T47D (cell line): Measurements from ENCODE around the gene GPC6.
A peak's percentile ranks its signal among the peaks of the same experiment; 100 is the strongest.
"Not testable (repeated sequence)": the region's sequence is repeated elsewhere in the genome, so short reads cannot be mapped to it uniquely, and the experiment has no call there.

ENCODE experiments used
- DNase-seq, 2 experiments: peaks; one replicate each; pipeline versions ENCODE4 v3.0.0 to v3.0.0-alpha.2; 2011 to 2012; ENCODE audit warnings: low read depth in 1 of 2, low spot score in 1 of 2
- JUND ChIP-seq: IDR thresholded peaks from 2 replicates; pipeline ENCODE4 v1.6.1; 2012; ENCODE audit warnings: low read depth
- in situ Hi-C: cut with HindIII; loops from 2 replicates; pipeline ENCODE4 v1.10.0; 2016; ENCODE audit warnings: low sequenced_read_pairs, low pct_unique_long_range_greater_than_20kb

GPC6 gene

DNA sequence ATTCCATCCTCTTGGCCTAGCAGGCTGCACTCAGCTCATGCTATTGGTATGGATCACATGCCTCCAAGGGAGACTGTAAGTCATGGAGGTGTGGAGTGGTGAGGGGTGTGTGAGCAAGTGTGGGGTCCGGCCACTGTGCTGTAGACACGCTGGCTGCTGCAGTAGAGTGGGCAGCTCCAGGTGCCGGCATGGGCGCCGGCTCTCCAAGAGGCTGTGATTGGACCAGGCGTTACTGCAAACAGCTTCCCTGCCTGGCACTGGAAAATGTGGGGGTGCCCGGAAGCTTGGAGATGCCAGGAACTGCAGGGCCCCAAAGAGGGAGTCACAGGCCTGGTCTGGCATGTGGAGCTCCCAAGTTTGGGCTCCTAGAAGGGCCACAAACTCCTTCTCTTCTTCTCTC lies 245.7 kb downstream of the GPC6 start:
- in situ Hi-C loops = no loop called here
- no peak for DNase-seq
- TF ChIP-seq JUND = no peak

DNA sequence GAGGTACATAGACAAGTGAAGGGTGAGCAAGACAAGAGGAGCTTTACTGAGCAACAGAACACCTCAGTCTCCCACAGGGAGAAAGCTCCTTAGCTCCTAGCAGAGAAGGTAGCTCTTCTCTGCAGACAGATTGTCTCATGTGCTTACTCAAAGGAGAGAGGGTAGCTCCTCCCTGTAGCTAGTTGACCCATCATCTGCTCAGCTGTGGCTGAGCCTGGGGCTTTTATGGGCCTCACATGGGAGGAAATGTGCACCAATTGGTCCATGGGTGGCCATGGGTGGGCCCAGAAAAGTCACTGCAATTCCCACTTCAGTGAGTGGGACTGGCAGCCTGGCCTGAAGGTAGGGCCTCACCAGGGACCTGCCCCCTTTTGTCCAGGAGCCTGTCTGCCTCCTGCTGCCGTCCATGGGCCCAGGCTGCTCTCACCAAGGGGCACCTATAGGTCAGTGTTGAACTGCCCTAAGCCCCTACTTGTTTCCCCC lies 246.2 kb downstream of the GPC6 start:
- no peak for TF ChIP-seq JUND
- in situ Hi-C loops = no loop called here
- DNase-seq = no peak

GRCh38 chr13:93473441-93474270 lies 247.0 kb downstream of the GPC6 start:
- TF ChIP-seq JUND = no peak
- DNase-seq = no peak
- in situ Hi-C loops = no loop called here

DNA sequence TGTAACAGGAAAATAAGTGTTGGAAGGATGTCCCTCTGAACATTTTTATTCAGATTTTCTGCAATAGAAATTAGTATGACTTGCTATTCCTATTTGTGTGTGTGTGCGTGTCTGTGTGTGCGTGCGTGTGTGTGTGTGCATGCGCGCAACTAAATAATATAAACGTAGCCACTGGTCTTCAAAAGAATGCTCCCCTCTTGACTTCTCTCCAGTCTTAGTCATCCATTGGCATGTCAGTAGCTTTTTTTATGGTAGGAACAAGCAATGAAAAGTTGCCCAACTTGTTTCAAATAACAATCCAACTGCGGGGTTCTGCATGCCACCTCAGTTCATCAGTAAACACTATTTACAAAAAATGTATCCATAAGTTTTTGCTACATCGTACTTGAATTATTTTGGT lies 249.6 kb downstream of the GPC6 start:
- DNase-seq = peak; percentile 15 to 71
- no peak for TF ChIP-seq JUND
- in situ Hi-C loops = no loop called here

- DNase-seq = no peak
- TF ChIP-seq JUND = no peak
- in situ Hi-C loops = no loop called here
Observed at GRCh38 chr13:93477238-93477637, 250.6 kb downstream of the GPC6 start.

DNA sequence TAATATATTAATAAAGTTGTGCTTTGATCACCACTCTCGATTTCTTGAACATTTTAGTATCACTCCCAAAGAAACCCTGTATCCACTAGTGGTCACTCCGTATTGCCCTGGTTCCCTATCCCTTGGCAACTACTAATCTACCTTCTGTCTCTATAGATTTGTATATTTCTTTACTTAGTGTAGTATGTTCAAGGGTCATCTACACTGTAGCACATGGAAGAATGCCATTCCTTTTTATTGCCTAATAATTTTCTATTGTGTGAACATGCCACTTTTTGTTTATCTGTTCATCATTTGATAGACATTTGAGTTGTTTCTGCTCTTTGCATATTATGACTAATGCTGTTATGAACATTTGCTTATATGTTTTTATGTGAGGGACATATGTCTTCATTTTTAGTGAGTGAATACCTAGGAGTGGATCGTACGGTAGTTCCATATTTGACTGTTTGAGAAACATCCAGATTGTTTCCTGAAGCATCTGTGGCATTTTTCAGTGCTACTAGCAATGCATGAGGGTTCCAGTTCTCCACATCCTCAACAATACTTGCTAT lies 254.0 kb downstream of the GPC6 start:
- in situ Hi-C loops = no loop called here
- DNase-seq = no peak
- TF ChIP-seq JUND = no peak

DNA sequence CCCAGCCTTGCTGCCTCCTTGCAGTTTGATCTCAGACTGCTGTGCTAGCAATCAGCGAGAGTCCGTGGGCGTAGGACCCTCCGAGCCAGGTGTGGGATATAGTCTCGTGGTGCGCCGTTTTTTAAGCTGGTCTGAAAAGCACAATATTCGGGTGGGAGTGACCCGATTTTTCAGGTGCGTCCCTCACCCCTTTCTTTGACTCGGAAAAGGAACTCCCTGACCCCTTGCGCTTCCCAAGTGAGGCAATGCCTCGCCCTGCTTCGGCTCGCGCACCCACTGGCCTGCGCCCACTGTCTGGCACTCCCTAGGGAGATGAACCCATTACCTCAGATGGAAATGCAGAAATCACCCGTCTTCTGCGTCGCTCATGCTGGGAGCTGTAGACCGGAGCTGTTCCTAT lies 269.5 kb downstream of the GPC6 start:
- in situ Hi-C loops, DNase-seq: not testable (repeated sequence)

DNA sequence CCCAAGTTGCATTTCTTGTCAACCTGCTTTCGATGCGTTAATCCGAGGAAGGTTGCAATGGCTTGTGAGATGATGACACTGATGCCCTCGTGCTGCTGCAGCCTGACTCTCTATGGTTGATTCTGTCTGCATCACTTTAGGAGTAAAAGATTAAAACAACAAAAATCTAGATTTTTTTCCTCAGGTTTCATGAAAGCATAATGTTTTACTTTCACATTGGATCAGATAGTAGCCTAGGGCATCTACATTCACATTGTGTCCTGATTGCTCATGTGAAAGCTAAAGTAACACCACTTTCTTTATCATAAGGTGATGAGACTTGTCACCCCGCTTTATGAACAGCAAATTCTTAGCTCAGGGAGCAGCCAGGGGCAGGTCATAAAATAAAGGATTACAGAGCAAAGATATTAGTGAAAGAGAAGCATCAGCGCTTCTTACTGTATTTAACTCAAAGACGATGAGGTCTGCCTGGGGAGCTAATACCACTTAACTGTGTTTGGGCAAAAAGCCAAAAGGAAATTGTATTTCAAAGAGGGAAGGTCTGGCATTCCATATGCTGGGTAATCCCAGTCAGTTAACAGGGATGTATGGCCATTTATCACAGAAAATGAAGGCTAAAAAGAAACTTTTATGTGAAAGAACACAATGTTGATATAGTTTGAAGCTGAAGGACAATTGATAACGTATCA lies 270.5 kb downstream of the GPC6 start:
- in situ Hi-C loops = no loop called here
- no peak for TF ChIP-seq JUND
- no peak for DNase-seq

DNA sequence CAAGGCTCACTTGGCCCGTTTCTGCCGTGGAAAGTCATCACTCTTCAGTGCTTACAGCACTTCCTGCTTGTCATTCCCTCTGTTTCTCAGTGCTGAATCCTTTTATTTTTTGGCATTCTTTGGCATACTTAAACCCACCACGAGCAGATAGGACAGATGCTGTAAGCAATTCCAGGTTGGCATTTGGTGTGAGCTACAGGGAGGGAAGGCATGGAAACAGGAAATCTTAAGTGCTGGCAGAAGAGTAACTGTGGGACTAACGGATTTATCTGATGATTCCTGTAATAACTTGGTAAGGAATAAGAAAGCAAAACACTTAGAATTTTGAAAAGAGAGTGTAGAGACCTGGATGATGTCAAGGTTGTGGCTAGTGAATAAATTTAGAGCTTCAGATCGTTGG lies 273.4 kb downstream of the GPC6 start:
- in situ Hi-C loops = no loop called here
- DNase-seq = no peak
- no peak for TF ChIP-seq JUND

GRCh38 chr13:93502071-93502470 lies 275.5 kb downstream of the GPC6 start:
- DNase-seq = no peak
- TF ChIP-seq JUND = no peak
- in situ Hi-C loops = no loop called here

GRCh38 chr13:93502987-93503615 lies 276.5 kb downstream of the GPC6 start:
- no peak for DNase-seq
- in situ Hi-C loops = no loop called here
- no peak for TF ChIP-seq JUND

DNA sequence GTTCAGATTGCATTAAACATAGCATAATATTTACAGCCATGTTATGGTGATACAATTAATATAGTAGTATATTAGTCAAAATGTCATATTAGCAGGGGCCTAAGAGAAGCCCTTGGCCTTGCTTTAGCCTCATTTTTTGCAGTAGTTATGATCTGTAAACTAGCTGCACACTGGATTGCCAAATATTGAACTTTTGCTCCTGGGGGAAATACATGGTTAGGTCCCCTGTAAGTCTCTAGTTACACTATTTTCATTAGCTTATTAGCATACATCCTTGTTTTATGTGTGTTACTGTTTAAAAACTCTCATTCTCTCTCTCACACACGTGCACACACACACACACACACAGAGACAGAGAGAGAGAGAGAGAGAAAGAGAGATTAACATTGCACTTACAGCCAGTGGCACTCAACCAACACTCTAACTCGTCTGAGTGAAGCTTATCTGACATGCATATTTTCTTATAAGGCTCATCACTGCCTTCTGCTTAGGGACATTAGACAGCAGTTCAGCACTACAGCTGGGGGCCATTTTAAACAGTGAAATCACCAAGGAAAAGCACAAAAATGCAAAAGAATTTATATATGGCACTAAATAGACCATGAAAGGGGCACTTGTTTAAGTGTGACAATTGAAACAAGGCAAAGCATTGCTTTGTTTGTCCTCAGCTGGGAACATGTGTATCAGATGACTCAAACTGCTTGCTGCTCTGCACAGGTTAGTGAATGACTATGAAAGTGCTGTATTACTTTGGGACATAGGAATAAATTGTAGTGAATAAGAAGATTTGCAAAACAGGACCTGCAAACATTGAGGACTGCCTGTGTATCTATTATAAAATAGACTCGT lies 278.7 kb downstream of the GPC6 start:
- in situ Hi-C loops = no loop called here
- DNase-seq = no peak
- no peak for TF ChIP-seq JUND

GRCh38 chr13:93511011-93511410 lies 284.4 kb downstream of the GPC6 start:
- no peak for TF ChIP-seq JUND
- DNase-seq = no peak
- in situ Hi-C loops = no loop called here
